Activated naive CD8-positive, alpha-beta T cell treated with anti-CD3 and anti-CD28 coated beads for 36 hours (primary cell): ENCODE results near the gene MX2. TPM values are rescaled to one million over a fixed set of nuclear protein-coding genes. Genes with fewer than 3 reads are reported as not detected.

Experiments
- DNase-seq: peaks from one replicate; pipeline ENCODE4 v3.0.0; 2021
- H3K27ac Mint-ChIP-seq: one replicate; pipeline ENCODE4 v1.8.0; 2022; ENCODE audit warnings: mild to moderate bottlenecking, moderate library complexity, mixed read lengths
- H3K27me3 Mint-ChIP-seq: one replicate; pipeline ENCODE4 v1.8.0; 2022; ENCODE audit warnings: mild to moderate bottlenecking, mixed read lengths
- H3K36me3 Mint-ChIP-seq: one replicate; pipeline ENCODE4 v1.8.0; 2021; ENCODE audit warnings: mild to moderate bottlenecking, mixed read lengths
- H3K4me1 Mint-ChIP-seq: one replicate; pipeline ENCODE4 v1.8.0; 2021; ENCODE audit warnings: mixed read lengths
- H3K4me3 Mint-ChIP-seq: one replicate; pipeline ENCODE4 v1.8.0; 2022; ENCODE audit warnings: mild to moderate bottlenecking, moderate library complexity, mixed read lengths
- H3K9me3 Mint-ChIP-seq: one replicate; pipeline ENCODE4 v1.8.0; 2022; ENCODE audit warnings: mixed read lengths
- total RNA-seq, 2 experiments: library from RNA; stranded (reverse); gene quantifications; one replicate each; pipeline ENCODE4 v1.2.3, GENCODE V29; 2021

MX2 gene
- total RNA-seq, 2 experiments from 2014 or later = 30.2 to 31.3 TPM

DNA sequence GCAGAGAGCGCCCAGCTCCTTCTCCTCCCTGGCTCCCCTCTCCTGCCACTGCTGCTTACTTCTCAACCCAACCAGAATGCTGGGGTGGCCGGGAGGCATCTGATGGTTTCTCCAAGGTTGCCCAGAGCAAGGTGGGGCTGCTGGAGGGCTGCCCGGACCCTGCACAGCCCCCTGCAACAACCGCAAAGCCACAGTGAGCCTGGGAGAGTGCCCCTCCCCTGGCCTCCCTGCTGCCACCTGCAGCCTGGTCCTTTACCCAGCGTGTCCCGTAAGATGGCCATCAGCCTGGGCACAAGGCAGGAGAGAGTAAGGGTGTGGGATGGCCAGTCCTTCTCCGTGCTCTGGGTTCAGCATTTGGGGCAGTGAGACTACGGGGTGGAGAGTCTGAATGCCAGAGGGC is 17.0 kb downstream of the MX2 start:
- Mint-ChIP-seq H3K36me3 (peaks cover 11% of the 10 kb centered on the region), H3K4me1 (peaks cover 6% of the 10 kb centered on the region), H3K27ac (no peak overlapping the region), H3K9me3 (no peaks in the 10 kb centered on the region), H3K4me3 (no peak overlapping the region), H3K27me3 (no peaks in the 10 kb centered on the region)
- DNase-seq = no peak

DNA sequence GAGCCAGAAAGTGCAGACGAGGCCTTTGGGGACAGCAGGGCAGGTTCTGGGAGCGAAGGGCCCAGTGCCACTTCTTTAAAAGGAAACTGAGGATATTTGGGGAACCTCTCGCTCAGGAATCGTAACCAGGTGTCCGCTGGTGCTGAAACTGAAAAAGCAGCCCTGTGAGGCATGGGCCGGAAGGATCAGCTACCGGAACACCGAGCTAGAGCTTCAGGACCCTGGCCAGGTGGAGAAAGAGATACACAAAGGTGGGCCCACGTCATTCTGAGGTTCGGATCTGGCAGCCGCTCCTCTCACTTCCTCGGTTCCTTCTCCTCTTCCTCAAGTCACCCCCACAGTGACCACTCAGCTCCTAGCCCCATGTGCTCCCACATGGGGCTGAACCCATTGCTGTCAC is 18.1 kb downstream of the MX2 start:
- H3K36me3 Mint-ChIP-seq = peaks cover 11% of the 10 kb centered on the region
- no peak for DNase-seq
- no peak overlapping the region for H3K27ac Mint-ChIP-seq
- H3K4me3 Mint-ChIP-seq = no peak overlapping the region
- no peaks in the 10 kb centered on the region for H3K27me3 Mint-ChIP-seq
- H3K9me3 Mint-ChIP-seq = no peaks in the 10 kb centered on the region
- peaks cover 2% of the 10 kb centered on the region for H3K4me1 Mint-ChIP-seq

- Mint-ChIP-seq H3K36me3 (peaks cover 11% of the 10 kb centered on the region), H3K27ac (no peak overlapping the region), H3K4me1 (no peaks in the 10 kb centered on the region), H3K4me3 (no peak overlapping the region), H3K9me3 (no peaks in the 10 kb centered on the region), H3K27me3 (no peaks in the 10 kb centered on the region)
- DNase-seq = no peak
Observed at GRCh38 chr21:41381731-41382130, 19.9 kb downstream of the MX2 start.

- Mint-ChIP-seq H3K9me3 (no peaks in the 10 kb centered on the region), H3K27me3 (no peaks in the 10 kb centered on the region), H3K4me1 (no peaks in the 10 kb centered on the region), H3K4me3 (no peak overlapping the region), H3K27ac (no peak overlapping the region), H3K36me3 (peaks cover 2% of the 10 kb centered on the region)
- no peak for DNase-seq
Observed at GRCh38 chr21:41387042-41387819, 25.4 kb downstream of the MX2 start.

DNA sequence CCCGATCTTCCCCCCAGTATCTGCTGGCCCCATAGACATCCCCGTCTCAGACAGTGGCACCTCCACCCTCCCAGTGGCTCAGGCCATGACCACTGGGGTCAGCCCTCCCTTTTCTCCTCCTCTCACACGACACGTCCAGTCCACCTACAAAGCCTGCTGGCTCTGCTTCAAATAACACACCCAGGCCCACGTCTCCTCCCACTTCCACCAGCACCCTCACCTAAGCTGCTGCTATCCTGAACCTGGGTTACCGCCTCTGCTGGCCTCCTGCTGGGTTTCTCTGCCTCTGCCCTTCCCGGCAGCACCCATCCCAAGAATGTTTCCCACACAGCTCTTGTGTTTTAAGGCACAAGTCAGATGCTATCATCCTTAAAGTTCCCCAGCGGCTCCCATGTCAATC is 26.0 kb downstream of the MX2 start:
- Mint-ChIP-seq H3K27ac (no peak overlapping the region), H3K36me3 (peaks cover 2% of the 10 kb centered on the region), H3K9me3 (no peaks in the 10 kb centered on the region), H3K4me1 (no peaks in the 10 kb centered on the region), H3K4me3 (no peak overlapping the region), H3K27me3 (no peaks in the 10 kb centered on the region)
- no peak for DNase-seq

GRCh38 chr21:41388259-41388658 is 26.4 kb downstream of the MX2 start:
- Mint-ChIP-seq H3K4me1 (no peaks in the 10 kb centered on the region), H3K27ac (no peak overlapping the region), H3K27me3 (no peaks in the 10 kb centered on the region), H3K4me3 (no peak overlapping the region), H3K36me3 (peaks cover 2% of the 10 kb centered on the region), H3K9me3 (no peaks in the 10 kb centered on the region)
- no peak for DNase-seq

DNA sequence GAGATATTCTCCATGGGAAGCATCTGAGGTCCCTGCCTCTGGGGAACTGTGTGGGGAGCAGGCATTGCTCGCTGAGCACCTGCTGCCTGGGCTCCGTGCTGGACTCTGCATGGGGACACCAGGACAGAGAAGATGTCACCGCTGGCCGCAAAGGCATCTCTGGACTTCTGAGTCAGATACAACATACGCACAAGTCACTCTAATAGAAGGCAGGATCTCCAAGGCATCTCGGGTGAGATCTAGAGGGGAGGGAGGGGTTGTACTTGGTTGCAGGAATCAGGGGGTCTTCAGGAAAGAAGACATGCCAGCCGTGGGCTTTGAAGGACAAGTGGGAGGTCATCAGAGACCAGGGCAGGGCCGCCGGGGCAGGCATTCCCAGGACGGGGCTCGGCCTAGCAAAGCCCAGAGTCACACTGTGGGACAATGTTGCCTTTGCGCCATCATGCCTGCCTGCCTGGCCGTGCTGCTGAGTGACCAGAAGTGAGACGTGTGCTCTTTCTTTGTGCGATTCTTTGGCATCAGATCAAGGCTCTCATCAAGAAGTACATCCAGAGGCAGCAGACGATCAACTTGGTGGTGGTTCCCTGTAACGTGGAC is 28.3 kb downstream of the MX2 start:
- Mint-ChIP-seq H3K27me3 (no peaks in the 10 kb centered on the region), H3K9me3 (no peaks in the 10 kb centered on the region), H3K27ac (no peak overlapping the region), H3K36me3 (peaks cover 2% of the 10 kb centered on the region), H3K4me1 (no peaks in the 10 kb centered on the region), H3K4me3 (no peak overlapping the region)
- DNase-seq = no peak

- H3K27ac Mint-ChIP-seq = no peak overlapping the region
- no peak for DNase-seq
- no peaks in the 10 kb centered on the region for H3K36me3 Mint-ChIP-seq
- no peaks in the 10 kb centered on the region for H3K27me3 Mint-ChIP-seq
- no peaks in the 10 kb centered on the region for H3K9me3 Mint-ChIP-seq
- no peak overlapping the region for H3K4me3 Mint-ChIP-seq
- no peaks in the 10 kb centered on the region for H3K4me1 Mint-ChIP-seq
Observed at GRCh38 chr21:41393876-41394465, 32.1 kb downstream of the MX2 start.

- Mint-ChIP-seq H3K27me3 (no peaks in the 10 kb centered on the region), H3K4me3 (no peak overlapping the region), H3K4me1 (no peaks in the 10 kb centered on the region), H3K9me3 (no peaks in the 10 kb centered on the region), H3K27ac (no peak overlapping the region), H3K36me3 (peaks cover 7% of the 10 kb centered on the region)
- no peak for DNase-seq
Observed at GRCh38 chr21:41396558-41397075, 34.8 kb downstream of the MX2 start.

- Mint-ChIP-seq H3K27me3 (no peaks in the 10 kb centered on the region), H3K9me3 (no peaks in the 10 kb centered on the region), H3K4me1 (no peaks in the 10 kb centered on the region), H3K4me3 (no peak overlapping the region), H3K36me3 (peaks cover 7% of the 10 kb centered on the region), H3K27ac (no peak overlapping the region)
- DNase-seq = no peak
Observed at GRCh38 chr21:41397471-41397891, 35.7 kb downstream of the MX2 start.

GRCh38 chr21:41398251-41398650 is 36.4 kb downstream of the MX2 start:
- no peak overlapping the region for H3K4me3 Mint-ChIP-seq
- H3K9me3 Mint-ChIP-seq = no peaks in the 10 kb centered on the region
- no peaks in the 10 kb centered on the region for H3K27me3 Mint-ChIP-seq
- no peak for DNase-seq
- no peaks in the 10 kb centered on the region for H3K4me1 Mint-ChIP-seq
- H3K27ac Mint-ChIP-seq = no peak overlapping the region
- H3K36me3 Mint-ChIP-seq = peaks cover 8% of the 10 kb centered on the region

GRCh38 chr21:41398831-41399230 is 37.0 kb downstream of the MX2 start:
- DNase-seq = no peak
- H3K27ac Mint-ChIP-seq = no peak overlapping the region
- H3K4me1 Mint-ChIP-seq = no peaks in the 10 kb centered on the region
- no peak overlapping the region for H3K4me3 Mint-ChIP-seq
- no peaks in the 10 kb centered on the region for H3K27me3 Mint-ChIP-seq
- H3K36me3 Mint-ChIP-seq = peaks cover 8% of the 10 kb centered on the region
- H3K9me3 Mint-ChIP-seq = no peaks in the 10 kb centered on the region

- Mint-ChIP-seq H3K4me1 (no peaks in the 10 kb centered on the region), H3K27ac (no peak overlapping the region), H3K4me3 (no peak overlapping the region), H3K9me3 (no peaks in the 10 kb centered on the region), H3K36me3 (peaks cover 8% of the 10 kb centered on the region), H3K27me3 (no peaks in the 10 kb centered on the region)
- no peak for DNase-seq
Observed at GRCh38 chr21:41399246-41399800, 37.5 kb downstream of the MX2 start.

DNA sequence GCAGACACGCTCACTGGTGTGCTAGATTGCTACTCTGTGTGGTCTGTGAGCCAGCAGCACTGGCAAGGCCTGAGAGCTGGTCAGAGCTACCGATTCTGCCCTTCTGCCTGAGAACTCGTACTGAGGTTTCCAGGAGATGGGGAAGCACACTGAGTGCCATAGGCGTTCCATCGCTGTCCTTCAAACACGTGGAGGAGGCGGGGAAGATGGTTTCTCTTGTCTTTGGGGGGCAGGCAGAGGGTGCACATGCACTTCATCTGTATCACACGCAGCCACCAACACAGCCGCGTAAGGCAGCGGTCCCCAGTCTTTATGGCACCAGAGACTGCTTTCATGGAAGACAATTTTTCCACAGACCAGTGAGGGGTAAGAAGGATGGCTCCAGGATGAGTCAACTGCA is 40.4 kb downstream of the MX2 start:
- H3K4me1 Mint-ChIP-seq = no peaks in the 10 kb centered on the region
- no peak for DNase-seq
- no peak overlapping the region for H3K4me3 Mint-ChIP-seq
- no peaks in the 10 kb centered on the region for H3K27me3 Mint-ChIP-seq
- peaks cover 8% of the 10 kb centered on the region for H3K36me3 Mint-ChIP-seq
- no peak overlapping the region for H3K27ac Mint-ChIP-seq
- H3K9me3 Mint-ChIP-seq = no peaks in the 10 kb centered on the region

- H3K4me3 Mint-ChIP-seq = no peak overlapping the region
- DNase-seq = no peak
- H3K27ac Mint-ChIP-seq = no peak overlapping the region
- H3K36me3 Mint-ChIP-seq = peaks cover 8% of the 10 kb centered on the region
- no peaks in the 10 kb centered on the region for H3K9me3 Mint-ChIP-seq
- no peaks in the 10 kb centered on the region for H3K27me3 Mint-ChIP-seq
- H3K4me1 Mint-ChIP-seq = no peaks in the 10 kb centered on the region
Observed at GRCh38 chr21:41402796-41403195, 41.0 kb downstream of the MX2 start.
